ENCODE data around the gene EPS8L2.

Gene EPS8L2

GRCh38 chr11:665062-665703, 40.8 kb upstream of the EPS8L2 start:
- Histone ChIP-seq H3K27me3 (ENCODE audit: low read depth, low read length) (no peaks in the 10 kb centered on the region), H3K79me2 (ENCODE audit: low read length) (no peaks in the 10 kb centered on the region; the same call in 1 of the 2 replicates), H3K9me3 (ENCODE audit: insufficient read depth, low read length) (no peaks in the 10 kb centered on the region), H3K9ac (ENCODE audit: low read length) (no peak overlapping the region), H3K4me3 (ENCODE audit: low read length) (no peak overlapping the region), H3K4me1 (ENCODE audit: low read length) (no peaks in the 10 kb centered on the region), H3K27ac (ENCODE audit: low read length) (no peak overlapping the region), H3K36me3 (replicated peaks; ENCODE audit: low read depth, low read length) (peaks cover 8% of the 10 kb centered on the region), H2AFZ (ENCODE audit: low read depth, low read length) (no peak overlapping the region), H4K20me1 (ENCODE audit: insufficient read depth, low read length) (no peaks in the 10 kb centered on the region; the same call in 1 of the 2 replicates), H3K4me2 (ENCODE audit: low read length) (no peak overlapping the region)
- TF ChIP-seq CTCF (IDR thresholded peaks at IDR 0.05; ENCODE audit: low read depth, low read length): no peak
- no peak for TF ChIP-seq EZH2phosphoT487 (IDR thresholded peaks at IDR 0.05; ENCODE audit: low read depth)

GRCh38 chr11:665704-666281, 40.2 kb upstream of the EPS8L2 start:
- H3K4me1 ChIP-seq (ENCODE audit: low read length): no peaks in the 10 kb centered on the region
- H2AFZ ChIP-seq (ENCODE audit: low read depth, low read length): no peak overlapping the region
- no peak overlapping the region for H3K4me2 ChIP-seq (ENCODE audit: low read length)
- peaks cover 6% of the 10 kb centered on the region for H3K36me3 ChIP-seq (replicated peaks; ENCODE audit: low read depth, low read length)
- no peaks in the 10 kb centered on the region; the same call in 1 of the 2 replicates for H3K79me2 ChIP-seq (ENCODE audit: low read length)
- H3K27ac ChIP-seq (ENCODE audit: low read length): no peak overlapping the region
- TF ChIP-seq CTCF (IDR thresholded peaks at IDR 0.05; ENCODE audit: low read depth, low read length): no peak
- no peak for TF ChIP-seq EZH2phosphoT487 (IDR thresholded peaks at IDR 0.05; ENCODE audit: low read depth)
- H3K4me3 ChIP-seq (ENCODE audit: low read length): no peak overlapping the region
- H4K20me1 ChIP-seq (ENCODE audit: insufficient read depth, low read length): no peaks in the 10 kb centered on the region; the same call in 1 of the 2 replicates
- no peaks in the 10 kb centered on the region for H3K9me3 ChIP-seq (ENCODE audit: insufficient read depth, low read length)
- H3K9ac ChIP-seq (ENCODE audit: low read length): no peak overlapping the region
- H3K27me3 ChIP-seq (ENCODE audit: low read depth, low read length): no peaks in the 10 kb centered on the region

GRCh38 chr11:673866-674265, 32.2 kb upstream of the EPS8L2 start:
- Histone ChIP-seq H3K9me3 (ENCODE audit: insufficient read depth, low read length) (no peaks in the 10 kb centered on the region), H3K4me3 (ENCODE audit: low read length) (no peak overlapping the region), H3K79me2 (ENCODE audit: low read length) (no peaks in the 10 kb centered on the region), H3K4me2 (ENCODE audit: low read length) (no peak overlapping the region), H3K36me3 (replicated peaks; ENCODE audit: low read depth, low read length) (peaks cover 26% of the 10 kb centered on the region), H2AFZ (ENCODE audit: low read depth, low read length) (no peak overlapping the region), H3K27ac (ENCODE audit: low read length) (no peak overlapping the region), H3K27me3 (ENCODE audit: low read depth, low read length) (no peaks in the 10 kb centered on the region), H3K9ac (ENCODE audit: low read length) (no peak overlapping the region), H4K20me1 (ENCODE audit: insufficient read depth, low read length) (no peaks in the 10 kb centered on the region), H3K4me1 (ENCODE audit: low read length) (no peaks in the 10 kb centered on the region)
- TF ChIP-seq CTCF (IDR thresholded peaks at IDR 0.05; ENCODE audit: low read depth, low read length): no peak
- no peak for TF ChIP-seq EZH2phosphoT487 (IDR thresholded peaks at IDR 0.05; ENCODE audit: low read depth)

GRCh38 chr11:674406-674805, 31.6 kb upstream of the EPS8L2 start:
- peaks cover 28% of the 10 kb centered on the region for H3K36me3 ChIP-seq (replicated peaks; ENCODE audit: low read depth, low read length)
- H3K4me2 ChIP-seq (ENCODE audit: low read length): no peak overlapping the region
- H3K4me3 ChIP-seq (ENCODE audit: low read length): no peak overlapping the region

More at GRCh38 chr11:674406-674805, 31.6 kb upstream of the EPS8L2 start:
- Histone ChIP-seq H3K79me2 (ENCODE audit: low read length) (no peaks in the 10 kb centered on the region), H4K20me1 (ENCODE audit: insufficient read depth, low read length) (no peaks in the 10 kb centered on the region), H3K9me3 (ENCODE audit: insufficient read depth, low read length) (no peaks in the 10 kb centered on the region), H3K4me1 (ENCODE audit: low read length) (no peaks in the 10 kb centered on the region), H3K27me3 (ENCODE audit: low read depth, low read length) (no peaks in the 10 kb centered on the region), H3K27ac (ENCODE audit: low read length) (no peak overlapping the region), H3K9ac (ENCODE audit: low read length) (no peak overlapping the region), H2AFZ (ENCODE audit: low read depth, low read length) (no peak overlapping the region)
- TF ChIP-seq CTCF (IDR thresholded peaks at IDR 0.05; ENCODE audit: low read depth, low read length): no peak
- TF ChIP-seq EZH2phosphoT487 (IDR thresholded peaks at IDR 0.05; ENCODE audit: low read depth): no peak

All from OCI-LY3 (cell line).